ENCODE data around the gene PDF. TPM values are rescaled to one million over a fixed set of nuclear protein-coding genes. Genes with fewer than 3 reads are reported as not detected.

Gene PDF
- total and polyA plus RNA-seq, 2 of the 13 experiments (the other 11 are each of a cell fraction or from before 2014, with no cell fraction given) = 12.4 to 48.8 TPM

- TF ChIP-seq ZNF597 (CRISPR knock-in tag; IDR thresholded peaks at IDR 0.05) = no peak
- peak; percentile 81 for TF ChIP-seq ZNF274 (CRISPR knock-in tag; IDR thresholded peaks at IDR 0.05)
- TF ChIP-seq PAWR (CRISPR knock-in tag; IDR thresholded peaks at IDR 0.05; ENCODE audit: borderline replicate concordance) = peak; percentile 86; the same call in 1 of the 2 replicates
- peak; percentile 65; the same call in 1 of the 2 replicates for TF ChIP-seq SP4 (CRISPR knock-in tag; IDR thresholded peaks at IDR 0.05)
- TF ChIP-seq USF2 (IDR thresholded peaks at IDR 0.05; ENCODE audit: low read depth, low read length) = no peak
- TF ChIP-seq USF2 (CRISPR knock-in tag; IDR thresholded peaks at IDR 0.05; ENCODE audit: borderline replicate concordance) = no peak; the same call in 1 of the 2 replicates
- TF ChIP-seq XBP1 (CRISPR knock-in tag; IDR thresholded peaks at IDR 0.05) = no peak; the same call in none of the 2 replicates
- TF ChIP-seq LBX2 (CRISPR knock-in tag; IDR thresholded peaks at IDR 0.05; ENCODE audit: borderline replicate concordance) = no peak
- peak; percentile 90; the same call in 1 of the 2 replicates for TF ChIP-seq THAP7 (CRISPR knock-in tag; IDR thresholded peaks at IDR 0.05)
- TF ChIP-seq MEF2D (CRISPR knock-in tag; IDR thresholded peaks at IDR 0.05) = peak; percentile 42; the same call in 1 of the 2 replicates
- peak; percentile 28 for TF ChIP-seq HMG20B (CRISPR knock-in tag; conservative IDR thresholded peaks at IDR 0.05)
- no peak for TF ChIP-seq IKZF1 (IDR thresholded peaks at IDR 0.05)
- TF ChIP-seq POLR2G (IDR thresholded peaks at IDR 0.05; ENCODE audit: low read depth, low read length) = peak; percentile 99
- peak; percentile 99 for TF ChIP-seq HOMEZ (CRISPR knock-in tag; IDR thresholded peaks at IDR 0.05; ENCODE audit: low read depth)
- TF ChIP-seq ZNF616 (CRISPR knock-in tag; IDR thresholded peaks at IDR 0.05; ENCODE audit: low read depth) = 0 out of 2 replicates have a peak, but pooled peaks have one; percentile 20
- peak; percentile 75; the same call in 1 of the 2 replicates for TF ChIP-seq WIZ (CRISPR knock-in tag; IDR thresholded peaks at IDR 0.05)
- TF ChIP-seq HES4 (CRISPR knock-in tag; IDR thresholded peaks at IDR 0.05; ENCODE audit: borderline replicate concordance) = peak; percentile 87
- peak; percentile 98 for TF ChIP-seq U2AF1 (optimal IDR thresholded peaks at IDR 0.05; ENCODE audit: low read depth, low read length)
- TF ChIP-seq ZNF547 (CRISPR knock-in tag; IDR thresholded peaks at IDR 0.05) = peak; percentile 61
- TF ChIP-seq ZNF678 (CRISPR knock-in tag; IDR thresholded peaks at IDR 0.05) = peak; percentile 81; the same call in 1 of the 2 replicates
- 0 out of 2 replicates have a peak, but pooled peaks have one; percentile 59 for TF ChIP-seq ZSCAN20 (CRISPR knock-in tag; IDR thresholded peaks at IDR 0.05; ENCODE audit: borderline replicate concordance)
- TF ChIP-seq ZMAT3 (CRISPR knock-in tag; conservative IDR thresholded peaks at IDR 0.05) = peak; percentile 74; the same call in 1 of the 2 replicates
- TF ChIP-seq TFAP4 (IDR thresholded peaks at IDR 0.05; ENCODE audit: borderline replicate concordance, low read depth) = peak; percentile 23; the same call in 1 of the 2 replicates
Observed at GRCh38 chr16:69339289-69340094, 9.1 kb upstream of the PDF start, which contains the start of the genes COG8 and NIP7 (continued).
